Measurements from ENCODE around the gene KCNQ1.

KCNQ1 gene

GRCh38 chr11:2662430-2663299, 217.9 kb downstream of the KCNQ1 start:
- ATAC-seq: no peak
- TF ChIP-seq SNAI2 (CRISPR knock-in tag; IDR thresholded peaks at IDR 0.05): no peak
- no peak for TF ChIP-seq ZFP3 (CRISPR knock-in tag; IDR thresholded peaks at IDR 0.05)
- no peak for TF ChIP-seq ZNF565 (CRISPR knock-in tag; conservative IDR thresholded peaks at IDR 0.05; ENCODE audit: low read depth)
- TF ChIP-seq CSDC2 (CRISPR knock-in tag; IDR thresholded peaks at IDR 0.05): no peak
- TF ChIP-seq, protein P1, sequence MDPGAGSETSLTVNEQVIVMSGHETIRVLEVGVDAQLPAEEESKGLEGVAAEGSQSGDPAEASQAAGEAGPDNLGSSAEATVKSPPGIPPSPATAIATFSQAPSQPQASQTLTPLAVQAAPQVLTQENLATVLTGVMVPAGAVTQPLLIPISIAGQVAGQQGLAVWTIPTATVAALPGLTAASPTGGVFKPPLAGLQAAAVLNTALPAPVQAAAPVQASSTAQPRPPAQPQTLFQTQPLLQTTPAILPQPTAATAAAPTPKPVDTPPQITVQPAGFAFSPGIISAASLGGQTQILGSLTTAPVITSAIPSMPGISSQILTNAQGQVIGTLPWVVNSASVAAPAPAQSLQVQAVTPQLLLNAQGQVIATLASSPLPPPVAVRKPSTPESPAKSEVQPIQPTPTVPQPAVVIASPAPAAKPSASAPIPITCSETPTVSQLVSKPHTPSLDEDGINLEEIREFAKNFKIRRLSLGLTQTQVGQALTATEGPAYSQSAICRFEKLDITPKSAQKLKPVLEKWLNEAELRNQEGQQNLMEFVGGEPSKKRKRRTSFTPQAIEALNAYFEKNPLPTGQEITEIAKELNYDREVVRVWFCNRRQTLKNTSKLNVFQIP (CRISPR knock-in tag; IDR thresholded peaks at IDR 0.05; ENCODE audit: borderline replicate concordance, low read depth): no peak
- TF ChIP-seq, protein P2, sequence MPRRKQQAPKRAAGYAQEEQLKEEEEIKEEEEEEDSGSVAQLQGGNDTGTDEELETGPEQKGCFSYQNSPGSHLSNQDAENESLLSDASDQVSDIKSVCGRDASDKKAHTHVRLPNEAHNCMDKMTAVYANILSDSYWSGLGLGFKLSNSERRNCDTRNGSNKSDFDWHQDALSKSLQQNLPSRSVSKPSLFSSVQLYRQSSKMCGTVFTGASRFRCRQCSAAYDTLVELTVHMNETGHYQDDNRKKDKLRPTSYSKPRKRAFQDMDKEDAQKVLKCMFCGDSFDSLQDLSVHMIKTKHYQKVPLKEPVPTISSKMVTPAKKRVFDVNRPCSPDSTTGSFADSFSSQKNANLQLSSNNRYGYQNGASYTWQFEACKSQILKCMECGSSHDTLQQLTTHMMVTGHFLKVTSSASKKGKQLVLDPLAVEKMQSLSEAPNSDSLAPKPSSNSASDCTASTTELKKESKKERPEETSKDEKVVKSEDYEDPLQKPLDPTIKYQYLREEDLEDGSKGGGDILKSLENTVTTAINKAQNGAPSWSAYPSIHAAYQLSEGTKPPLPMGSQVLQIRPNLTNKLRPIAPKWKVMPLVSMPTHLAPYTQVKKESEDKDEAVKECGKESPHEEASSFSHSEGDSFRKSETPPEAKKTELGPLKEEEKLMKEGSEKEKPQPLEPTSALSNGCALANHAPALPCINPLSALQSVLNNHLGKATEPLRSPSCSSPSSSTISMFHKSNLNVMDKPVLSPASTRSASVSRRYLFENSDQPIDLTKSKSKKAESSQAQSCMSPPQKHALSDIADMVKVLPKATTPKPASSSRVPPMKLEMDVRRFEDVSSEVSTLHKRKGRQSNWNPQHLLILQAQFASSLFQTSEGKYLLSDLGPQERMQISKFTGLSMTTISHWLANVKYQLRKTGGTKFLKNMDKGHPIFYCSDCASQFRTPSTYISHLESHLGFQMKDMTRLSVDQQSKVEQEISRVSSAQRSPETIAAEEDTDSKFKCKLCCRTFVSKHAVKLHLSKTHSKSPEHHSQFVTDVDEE (CRISPR knock-in tag; IDR thresholded peaks at IDR 0.05): no peak
- no peak for TF ChIP-seq ZC3H10 (CRISPR knock-in tag; IDR thresholded peaks at IDR 0.05)
- no peak for TF ChIP-seq OSR1 (CRISPR knock-in tag; IDR thresholded peaks at IDR 0.05)
- TF ChIP-seq TCF4 (CRISPR knock-in tag; IDR thresholded peaks at IDR 0.05; ENCODE audit: borderline replicate concordance): no peak
- TF ChIP-seq, protein P3, sequence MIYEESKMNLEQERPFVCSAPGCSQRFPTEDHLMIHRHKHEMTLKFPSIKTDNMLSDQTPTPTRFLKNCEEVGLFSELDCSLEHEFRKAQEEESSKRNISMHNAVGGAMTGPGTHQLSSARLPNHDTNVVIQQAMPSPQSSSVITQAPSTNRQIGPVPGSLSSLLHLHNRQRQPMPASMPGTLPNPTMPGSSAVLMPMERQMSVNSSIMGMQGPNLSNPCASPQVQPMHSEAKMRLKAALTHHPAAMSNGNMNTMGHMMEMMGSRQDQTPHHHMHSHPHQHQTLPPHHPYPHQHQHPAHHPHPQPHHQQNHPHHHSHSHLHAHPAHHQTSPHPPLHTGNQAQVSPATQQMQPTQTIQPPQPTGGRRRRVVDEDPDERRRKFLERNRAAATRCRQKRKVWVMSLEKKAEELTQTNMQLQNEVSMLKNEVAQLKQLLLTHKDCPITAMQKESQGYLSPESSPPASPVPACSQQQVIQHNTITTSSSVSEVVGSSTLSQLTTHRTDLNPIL (CRISPR knock-in tag; IDR thresholded peaks at IDR 0.05; ENCODE audit: low read depth): no peak

DNA sequence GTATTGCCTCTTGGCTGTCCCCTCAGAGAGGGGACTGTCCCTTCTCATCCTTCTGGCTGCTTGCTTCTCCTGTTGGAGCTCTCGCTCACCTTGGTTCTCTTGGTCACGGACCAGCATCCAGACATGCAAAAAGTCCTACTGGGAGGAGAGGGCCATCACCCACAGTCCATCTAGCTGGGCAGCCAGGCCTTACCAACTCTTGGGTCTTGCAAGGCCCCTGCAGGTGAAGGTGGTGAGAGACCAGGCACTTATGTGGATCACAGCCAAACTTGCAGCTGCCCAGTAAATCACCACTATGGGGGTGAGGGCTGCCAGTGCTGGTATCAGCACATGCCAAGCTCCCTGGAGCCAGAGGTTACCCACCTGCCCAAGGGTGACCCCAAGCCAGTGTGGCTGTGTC, 218.7 kb downstream of the KCNQ1 start:
- no peak for TF ChIP-seq ZFP3 (CRISPR knock-in tag; IDR thresholded peaks at IDR 0.05)
- no peak for TF ChIP-seq GLIS3 (CRISPR knock-in tag; IDR thresholded peaks at IDR 0.05)
- TF ChIP-seq CSDC2 (CRISPR knock-in tag; IDR thresholded peaks at IDR 0.05): no peak
- TF ChIP-seq, protein P3 (CRISPR knock-in tag; IDR thresholded peaks at IDR 0.05; ENCODE audit: low read depth): no peak
- TF ChIP-seq ARNTL (CRISPR knock-in tag; IDR thresholded peaks at IDR 0.05; ENCODE audit: borderline replicate concordance, low read depth): no peak
- no peak for TF ChIP-seq ZFP30 (CRISPR knock-in tag; IDR thresholded peaks at IDR 0.05)
- TF ChIP-seq SNAI2 (CRISPR knock-in tag; IDR thresholded peaks at IDR 0.05): no peak
- TF ChIP-seq BACH2 (CRISPR knock-in tag; IDR thresholded peaks at IDR 0.05; ENCODE audit: borderline replicate concordance): no peak
- TF ChIP-seq ZNF8 (CRISPR knock-in tag; IDR thresholded peaks at IDR 0.05): no peak
- TF ChIP-seq ZNF565 (CRISPR knock-in tag; conservative IDR thresholded peaks at IDR 0.05; ENCODE audit: low read depth): no peak
- no peak for TF ChIP-seq CSRNP3 (CRISPR knock-in tag; IDR thresholded peaks at IDR 0.05)
- no peak for TF ChIP-seq PPARA (CRISPR knock-in tag; IDR thresholded peaks at IDR 0.05; ENCODE audit: borderline replicate concordance)
- no peak for TF ChIP-seq OSR1 (CRISPR knock-in tag; IDR thresholded peaks at IDR 0.05)
- TF ChIP-seq RARB (CRISPR knock-in tag; IDR thresholded peaks at IDR 0.05): no peak
- no peak for TF ChIP-seq TCF4 (CRISPR knock-in tag; IDR thresholded peaks at IDR 0.05; ENCODE audit: borderline replicate concordance)
- TF ChIP-seq, protein P2 (CRISPR knock-in tag; IDR thresholded peaks at IDR 0.05): no peak
- no peak for TF ChIP-seq ISL1 (CRISPR knock-in tag; IDR thresholded peaks at IDR 0.05)
- TF ChIP-seq ZNF70 (CRISPR knock-in tag; IDR thresholded peaks at IDR 0.05): no peak
- TF ChIP-seq ZC3H10 (CRISPR knock-in tag; IDR thresholded peaks at IDR 0.05): no peak

More for the DNA sequence above, 218.7 kb downstream of the KCNQ1 start:
- ATAC-seq: no peak

Measured in SK-N-SH treated with all-trans-retinoic acid at 6 μM for 48 hours (cell line).